Coronary artery (tissue), 2 donors: ENCODE measurements around the gene SH2D2A.

ENCODE experiments used
- DNase-seq: peaks from one replicate; pipeline ENCODE4 v3.0.0-alpha.2; 2017; ENCODE audit warnings: low spot score
- H3K27ac ChIP-seq, 2 donors: fragments of 200-600 bp; sonication (generic); one replicate each; pipeline ENCODE4 v1.5.1; 2016 to 2019
- H3K4me3 ChIP-seq: fragments of 200-600 bp; sonication (generic); 2 replicates; pipeline ENCODE4 v1.5.1; 2016; ENCODE audit warnings: mild to moderate bottlenecking, moderate library complexity
- TF ChIP-seq, protein P1 (sequence below): fragments of 200-600 bp; sonication (generic); IDR thresholded peaks from one replicate; pipeline ENCODE4 v1.5.1; 2019; ENCODE audit warnings: antibody characterized with exemption

The SH2D2A gene

DNA sequence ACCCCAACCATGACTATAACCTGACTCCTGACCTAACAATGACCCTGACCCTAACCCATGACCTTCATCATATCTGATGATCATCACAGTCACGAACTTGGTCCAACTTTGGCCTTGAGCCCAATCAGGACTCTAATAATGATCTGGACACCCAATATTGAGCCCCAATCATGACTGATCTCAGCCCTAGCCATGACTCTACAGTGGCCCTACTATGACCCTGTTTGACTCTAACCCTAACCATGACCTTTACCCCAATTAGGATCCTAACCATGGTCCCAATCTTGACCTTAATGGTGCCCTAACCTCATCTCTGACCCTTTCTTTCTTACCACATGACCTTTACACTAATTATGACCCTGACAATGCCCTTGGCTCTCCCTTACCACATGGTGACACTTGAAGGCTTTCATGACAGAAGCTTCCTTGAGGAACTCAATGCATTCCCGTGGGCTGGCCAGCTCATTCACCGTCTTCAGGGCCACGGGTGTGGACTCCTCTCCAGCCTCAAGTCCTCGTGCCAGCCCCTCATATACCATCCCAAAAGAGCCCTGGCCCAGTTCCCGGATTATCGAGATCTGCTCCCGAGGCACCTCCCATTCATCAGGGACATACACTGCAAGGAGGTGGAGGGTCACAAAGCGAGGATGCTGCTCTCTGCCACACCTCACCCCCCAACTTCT lies 26.1 kb upstream of the SH2D2A start:
- H3K4me3 ChIP-seq = no peak overlapping the region
- no peak for DNase-seq
- H3K27ac ChIP-seq = no peak overlapping the region
- TF ChIP-seq, protein P1, sequence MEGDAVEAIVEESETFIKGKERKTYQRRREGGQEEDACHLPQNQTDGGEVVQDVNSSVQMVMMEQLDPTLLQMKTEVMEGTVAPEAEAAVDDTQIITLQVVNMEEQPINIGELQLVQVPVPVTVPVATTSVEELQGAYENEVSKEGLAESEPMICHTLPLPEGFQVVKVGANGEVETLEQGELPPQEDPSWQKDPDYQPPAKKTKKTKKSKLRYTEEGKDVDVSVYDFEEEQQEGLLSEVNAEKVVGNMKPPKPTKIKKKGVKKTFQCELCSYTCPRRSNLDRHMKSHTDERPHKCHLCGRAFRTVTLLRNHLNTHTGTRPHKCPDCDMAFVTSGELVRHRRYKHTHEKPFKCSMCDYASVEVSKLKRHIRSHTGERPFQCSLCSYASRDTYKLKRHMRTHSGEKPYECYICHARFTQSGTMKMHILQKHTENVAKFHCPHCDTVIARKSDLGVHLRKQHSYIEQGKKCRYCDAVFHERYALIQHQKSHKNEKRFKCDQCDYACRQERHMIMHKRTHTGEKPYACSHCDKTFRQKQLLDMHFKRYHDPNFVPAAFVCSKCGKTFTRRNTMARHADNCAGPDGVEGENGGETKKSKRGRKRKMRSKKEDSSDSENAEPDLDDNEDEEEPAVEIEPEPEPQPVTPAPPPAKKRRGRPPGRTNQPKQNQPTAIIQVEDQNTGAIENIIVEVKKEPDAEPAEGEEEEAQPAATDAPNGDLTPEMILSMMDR = no peak

DNA sequence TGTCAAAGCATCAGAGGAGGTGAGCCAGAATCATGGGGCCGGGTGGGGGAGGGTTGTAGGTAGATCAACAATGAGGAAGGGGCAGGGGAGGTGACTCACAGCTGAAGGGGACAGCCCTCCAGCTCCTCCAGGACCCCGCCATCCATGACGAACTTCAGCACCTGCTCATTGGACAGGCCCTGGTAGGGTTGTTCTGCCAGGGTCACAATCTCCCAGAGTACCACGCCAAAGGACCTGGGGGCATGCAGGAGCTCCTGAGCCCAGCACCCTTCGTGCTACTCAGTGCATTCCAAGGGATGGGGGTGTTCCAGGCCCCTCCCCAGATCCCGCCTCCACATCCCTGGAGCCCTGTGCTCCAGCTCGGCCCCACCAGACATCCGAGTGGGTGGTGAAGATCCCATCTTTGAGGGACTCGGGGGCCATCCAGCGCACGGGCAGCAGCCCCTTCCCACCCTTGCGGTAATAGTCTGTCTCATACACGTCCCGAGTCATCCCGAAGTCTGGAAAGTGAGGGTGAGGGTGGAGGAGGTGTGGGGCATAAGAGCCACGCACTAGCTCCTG lies 24.7 kb upstream of the SH2D2A start:
- no peak overlapping the region for H3K4me3 ChIP-seq
- TF ChIP-seq, protein P1 = no peak
- DNase-seq = no peak
- no peak overlapping the region for H3K27ac ChIP-seq

DNA sequence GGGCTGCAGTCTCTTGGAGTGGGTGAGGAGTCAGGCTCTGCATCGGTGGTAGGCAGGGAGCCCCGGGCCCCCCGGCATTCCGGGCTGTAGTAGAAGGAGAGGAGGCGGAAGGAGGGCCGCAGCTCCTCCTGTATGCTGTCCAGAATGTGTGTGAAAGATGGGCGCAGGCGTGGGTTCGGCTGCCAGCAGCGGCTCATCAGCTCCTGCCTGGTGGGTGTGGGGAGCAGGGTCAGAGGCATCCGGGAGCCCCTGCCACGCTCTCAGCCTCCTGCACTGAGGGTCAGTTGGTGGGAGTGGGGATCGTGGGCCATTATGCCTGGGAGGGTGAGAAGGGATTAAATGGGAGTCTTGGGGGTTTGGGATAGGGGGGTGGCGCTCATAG lies 24.2 kb upstream of the SH2D2A start:
- Histone ChIP-seq H3K27ac (no peak overlapping the region), H3K4me3 (no peak overlapping the region)
- TF ChIP-seq, protein P1 = no peak
- no peak for DNase-seq

DNA sequence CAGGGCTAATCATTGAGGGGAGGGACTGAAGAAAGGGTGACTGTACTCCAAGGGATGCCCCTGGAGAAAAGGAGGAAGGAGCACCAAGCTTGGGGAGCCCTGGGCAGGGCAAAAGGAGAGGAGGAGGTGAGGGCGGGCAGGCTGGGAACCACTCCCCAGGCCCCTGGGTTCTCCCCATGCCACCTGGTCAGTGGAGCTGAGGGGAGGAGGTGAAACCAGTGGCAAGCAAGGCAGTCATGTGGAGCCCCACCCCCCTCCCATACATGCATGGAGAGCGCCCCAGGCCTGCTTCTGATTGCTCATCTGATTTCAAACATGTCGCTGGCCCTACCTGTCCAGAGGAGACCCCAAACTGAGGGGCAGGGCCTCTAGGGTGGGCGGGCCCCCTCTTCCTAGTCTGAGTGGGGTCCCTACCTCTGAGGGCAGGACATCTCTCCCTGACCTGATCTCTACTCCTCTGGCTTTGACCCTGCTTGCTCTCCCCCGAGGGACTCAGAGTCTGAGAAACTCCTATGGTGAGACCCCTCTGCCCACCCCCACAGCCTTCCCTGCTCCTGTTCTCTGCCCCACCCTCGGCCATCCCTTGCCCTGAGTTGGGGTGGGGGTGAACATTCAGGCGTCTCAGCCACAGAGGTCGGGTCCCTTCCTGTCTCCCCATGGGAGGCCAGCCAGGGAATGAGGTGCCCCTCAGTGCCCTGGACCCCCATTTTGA lies 23.7 kb upstream of the SH2D2A start:
- no peak overlapping the region for H3K4me3 ChIP-seq
- H3K27ac ChIP-seq = no peak overlapping the region
- TF ChIP-seq, protein P1 = no peak
- no peak for DNase-seq

DNA sequence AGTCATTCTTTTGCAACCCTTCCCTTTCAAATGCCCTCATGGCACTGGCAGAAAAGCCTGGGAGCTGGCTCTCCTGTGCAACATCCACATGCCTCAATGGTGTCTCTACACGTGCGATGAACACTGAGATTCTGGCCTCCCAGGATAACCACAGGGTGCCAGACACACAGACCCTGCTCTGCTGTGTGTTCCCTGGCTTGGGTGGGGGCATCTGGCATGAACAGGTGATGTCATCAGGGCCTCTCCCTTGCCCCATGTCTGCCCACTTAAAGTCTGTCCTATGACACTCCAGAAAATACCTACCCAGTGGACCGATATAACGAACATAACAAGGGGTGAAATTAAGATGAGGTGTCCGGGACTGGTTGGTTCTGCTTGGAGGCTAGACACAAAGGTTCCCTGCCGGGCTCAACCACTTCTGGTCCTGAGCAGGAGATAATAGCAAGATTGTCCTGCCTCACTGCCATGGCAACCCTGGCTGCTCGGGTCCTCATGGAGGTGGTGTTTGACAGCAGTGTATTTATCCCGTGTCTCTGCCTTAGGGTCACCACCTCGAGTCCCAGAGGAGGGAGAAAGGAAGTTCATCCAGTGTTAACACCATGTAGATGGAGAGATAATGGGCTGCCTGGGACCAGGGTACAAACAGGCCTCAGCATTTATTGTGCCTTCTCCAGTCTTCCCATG lies 22.9 kb upstream of the SH2D2A start:
- no peak for DNase-seq
- H3K4me3 ChIP-seq = no peak overlapping the region
- TF ChIP-seq, protein P1 = no peak
- H3K27ac ChIP-seq = no peak overlapping the region

DNA sequence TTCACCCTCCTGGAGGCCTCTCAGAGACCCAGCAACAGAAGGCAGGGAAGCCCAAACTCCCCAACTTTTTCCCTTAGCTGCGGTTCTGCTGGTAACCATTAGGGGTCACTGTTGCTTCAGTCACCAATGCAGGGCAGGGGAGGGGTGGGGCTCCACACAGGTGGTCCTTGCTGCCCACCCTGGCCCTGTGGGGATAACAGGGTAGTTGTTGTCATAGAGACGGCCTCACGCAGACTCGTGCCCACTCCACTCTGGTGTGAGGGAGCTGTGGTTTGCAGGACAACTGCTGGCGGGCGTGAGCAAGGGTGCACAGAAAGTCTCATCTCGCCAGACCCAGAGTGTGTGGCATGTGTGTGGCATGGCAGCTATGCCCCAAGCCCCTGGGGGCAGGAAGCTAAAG lies 22.3 kb upstream of the SH2D2A start:
- no peak overlapping the region for H3K4me3 ChIP-seq
- no peak for DNase-seq
- TF ChIP-seq, protein P1 = peak; percentile 77
- H3K27ac ChIP-seq = no peak overlapping the region
